Measurements from ENCODE around the gene VAV3. TPM values are rescaled to one million over a fixed set of nuclear protein-coding genes. Genes with fewer than 3 reads are reported as not detected.
"Not testable (repeated sequence)": the region's sequence is repeated elsewhere in the genome, so short reads cannot be mapped to it uniquely, and the experiment has no call there.

Gene VAV3
- polyA plus RNA-seq, 1 of the 3 experiments (the other 2 are of a cell fraction): not detected

DNA sequence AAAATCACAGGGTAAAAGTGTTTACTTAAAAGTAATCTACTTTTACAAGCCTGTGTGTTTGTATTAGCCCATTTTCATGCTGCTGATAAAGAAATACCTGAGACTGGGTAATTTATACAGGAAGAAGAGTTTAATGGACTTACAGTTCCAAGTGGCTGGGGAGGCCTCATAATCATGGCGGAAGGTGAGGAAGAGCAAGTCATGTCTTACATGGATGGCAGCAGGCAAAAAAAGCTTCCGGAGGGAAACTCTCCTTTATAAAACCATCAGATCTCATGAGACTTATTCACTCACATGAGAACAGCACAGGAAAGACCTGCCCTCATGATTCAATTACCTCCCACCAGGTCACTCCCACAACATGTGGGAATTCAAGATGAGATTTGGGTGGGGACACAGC is 71.6 kb downstream of the VAV3 start:
- H3K4me2 ChIP-seq; DNase-seq; H3K27ac ChIP-seq (ENCODE audit: low read depth in 2 of 2, low read length in 1 of 2); H3K36me3 ChIP-seq (replicated peaks in 1 of 2; ENCODE audit: control insufficient read depth in 1 of 2, insufficient read depth in 2 of 2, low read length in 1 of 2); POLR2A ChIA-PET; H3K9me3 ChIP-seq; H3K27me3 ChIP-seq (ENCODE audit: insufficient read depth); H4K20me1 ChIP-seq (ENCODE audit: insufficient read depth); H2AFZ ChIP-seq (ENCODE audit: low read depth); H3K9ac ChIP-seq; H3K4me3 ChIP-seq (ENCODE audit: low read depth in 2 of 2, low read length in 1 of 2); H3K4me1 ChIP-seq (ENCODE audit: control insufficient read depth in 1 of 2, insufficient read depth in 2 of 2, low read depth in 1 of 2, low read length in 1 of 2); H3K79me2 ChIP-seq (ENCODE audit: insufficient read depth); H3K9me2 ChIP-seq; H3F3A ChIP-seq (replicated peaks; ENCODE audit: insufficient read depth): not testable (repeated sequence)
- CTCF ChIA-PET: interaction anchor here (1.6 kb wide), 1 partner anchor 111 kb away, joined by 3 read pairs; no protein-coding TSS in a partner anchor
- WGBS (ENCODE audit: low lambda C conversion rate): 94% methylated on average over 2 of the region's 2 CpGs

DNA sequence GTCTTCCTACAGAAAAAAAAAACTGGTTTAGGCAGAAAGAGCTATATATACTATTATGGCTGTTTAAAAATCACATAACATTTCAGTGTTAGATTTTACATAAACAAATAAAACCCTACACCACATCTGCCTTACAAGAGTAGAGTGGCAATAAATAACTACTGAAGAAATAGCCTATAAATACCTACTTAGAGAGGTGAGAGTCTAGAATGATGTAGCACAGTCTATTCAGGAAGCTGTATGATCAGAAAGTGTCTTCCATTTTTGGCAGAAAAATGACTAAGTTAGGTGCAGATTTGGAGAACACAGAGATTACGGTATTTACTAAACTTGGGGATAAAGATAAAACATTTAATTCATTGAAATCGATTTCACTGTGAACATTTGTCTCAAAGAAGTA is 75.5 kb downstream of the VAV3 start:
- Histone ChIP-seq H3K27me3 (ENCODE audit: insufficient read depth) (no peaks in the 10 kb centered on the region), H3K36me3 (replicated peaks in 1 of 2; ENCODE audit: control insufficient read depth in 1 of 2, insufficient read depth in 2 of 2, low read length in 1 of 2) (no peaks in the 10 kb centered on the region), H3K9me2 (no peaks in the 10 kb centered on the region), H2AFZ (ENCODE audit: low read depth) (no peak overlapping the region), H3K4me1 (ENCODE audit: control insufficient read depth in 1 of 2, insufficient read depth in 2 of 2, low read depth in 1 of 2, low read length in 1 of 2) (no peaks in the 10 kb centered on the region), H3K9me3 (no peaks in the 10 kb centered on the region), H3K4me3 (ENCODE audit: low read depth in 2 of 2, low read length in 1 of 2) (no peak overlapping the region), H3F3A (replicated peaks; ENCODE audit: insufficient read depth) (no peaks in the 10 kb centered on the region), H4K20me1 (ENCODE audit: insufficient read depth) (no peaks in the 10 kb centered on the region), H3K27ac (ENCODE audit: low read depth in 2 of 2, low read length in 1 of 2) (no peak overlapping the region), H3K79me2 (ENCODE audit: insufficient read depth) (no peaks in the 10 kb centered on the region), H3K9ac (no peak overlapping the region), H3K4me2 (no peak overlapping the region)
- ChIA-PET CTCF (no interaction called here), POLR2A (no interaction called here)
- 45% methylated on average over 2 of the region's 2 CpGs for WGBS (ENCODE audit: low lambda C conversion rate)
- DNase-seq: no peak
- TF ChIP-seq, protein P1, sequence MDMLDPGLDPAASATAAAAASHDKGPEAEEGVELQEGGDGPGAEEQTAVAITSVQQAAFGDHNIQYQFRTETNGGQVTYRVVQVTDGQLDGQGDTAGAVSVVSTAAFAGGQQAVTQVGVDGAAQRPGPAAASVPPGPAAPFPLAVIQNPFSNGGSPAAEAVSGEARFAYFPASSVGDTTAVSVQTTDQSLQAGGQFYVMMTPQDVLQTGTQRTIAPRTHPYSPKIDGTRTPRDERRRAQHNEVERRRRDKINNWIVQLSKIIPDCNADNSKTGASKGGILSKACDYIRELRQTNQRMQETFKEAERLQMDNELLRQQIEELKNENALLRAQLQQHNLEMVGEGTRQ (IDR thresholded peaks at IDR 0.05; ENCODE audit: borderline replicate concordance, low read depth, low read length): no peak
- TF ChIP-seq TAF1 (IDR thresholded peaks at IDR 0.05; ENCODE audit: borderline replicate concordance, low read depth, low read length): no peak
- TF ChIP-seq, protein P2, sequence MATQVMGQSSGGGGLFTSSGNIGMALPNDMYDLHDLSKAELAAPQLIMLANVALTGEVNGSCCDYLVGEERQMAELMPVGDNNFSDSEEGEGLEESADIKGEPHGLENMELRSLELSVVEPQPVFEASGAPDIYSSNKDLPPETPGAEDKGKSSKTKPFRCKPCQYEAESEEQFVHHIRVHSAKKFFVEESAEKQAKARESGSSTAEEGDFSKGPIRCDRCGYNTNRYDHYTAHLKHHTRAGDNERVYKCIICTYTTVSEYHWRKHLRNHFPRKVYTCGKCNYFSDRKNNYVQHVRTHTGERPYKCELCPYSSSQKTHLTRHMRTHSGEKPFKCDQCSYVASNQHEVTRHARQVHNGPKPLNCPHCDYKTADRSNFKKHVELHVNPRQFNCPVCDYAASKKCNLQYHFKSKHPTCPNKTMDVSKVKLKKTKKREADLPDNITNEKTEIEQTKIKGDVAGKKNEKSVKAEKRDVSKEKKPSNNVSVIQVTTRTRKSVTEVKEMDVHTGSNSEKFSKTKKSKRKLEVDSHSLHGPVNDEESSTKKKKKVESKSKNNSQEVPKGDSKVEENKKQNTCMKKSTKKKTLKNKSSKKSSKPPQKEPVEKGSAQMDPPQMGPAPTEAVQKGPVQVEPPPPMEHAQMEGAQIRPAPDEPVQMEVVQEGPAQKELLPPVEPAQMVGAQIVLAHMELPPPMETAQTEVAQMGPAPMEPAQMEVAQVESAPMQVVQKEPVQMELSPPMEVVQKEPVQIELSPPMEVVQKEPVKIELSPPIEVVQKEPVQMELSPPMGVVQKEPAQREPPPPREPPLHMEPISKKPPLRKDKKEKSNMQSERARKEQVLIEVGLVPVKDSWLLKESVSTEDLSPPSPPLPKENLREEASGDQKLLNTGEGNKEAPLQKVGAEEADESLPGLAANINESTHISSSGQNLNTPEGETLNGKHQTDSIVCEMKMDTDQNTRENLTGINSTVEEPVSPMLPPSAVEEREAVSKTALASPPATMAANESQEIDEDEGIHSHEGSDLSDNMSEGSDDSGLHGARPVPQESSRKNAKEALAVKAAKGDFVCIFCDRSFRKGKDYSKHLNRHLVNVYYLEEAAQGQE (IDR thresholded peaks at IDR 0.05; ENCODE audit: low read depth, low read length): no peak
- TF ChIP-seq RCOR1 (IDR thresholded peaks at IDR 0.05; ENCODE audit: low read length): no peak
- TF ChIP-seq GATA2 (CRISPR knock-in tag; IDR thresholded peaks at IDR 0.05): no peak
- TF ChIP-seq, protein P3, sequence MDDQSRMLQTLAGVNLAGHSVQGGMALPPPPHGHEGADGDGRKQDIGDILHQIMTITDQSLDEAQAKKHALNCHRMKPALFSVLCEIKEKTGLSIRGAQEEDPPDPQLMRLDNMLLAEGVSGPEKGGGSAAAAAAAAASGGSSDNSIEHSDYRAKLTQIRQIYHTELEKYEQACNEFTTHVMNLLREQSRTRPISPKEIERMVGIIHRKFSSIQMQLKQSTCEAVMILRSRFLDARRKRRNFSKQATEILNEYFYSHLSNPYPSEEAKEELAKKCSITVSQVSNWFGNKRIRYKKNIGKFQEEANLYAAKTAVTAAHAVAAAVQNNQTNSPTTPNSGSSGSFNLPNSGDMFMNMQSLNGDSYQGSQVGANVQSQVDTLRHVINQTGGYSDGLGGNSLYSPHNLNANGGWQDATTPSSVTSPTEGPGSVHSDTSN (IDR thresholded peaks at IDR 0.05): no peak
- TF ChIP-seq, protein P4, sequence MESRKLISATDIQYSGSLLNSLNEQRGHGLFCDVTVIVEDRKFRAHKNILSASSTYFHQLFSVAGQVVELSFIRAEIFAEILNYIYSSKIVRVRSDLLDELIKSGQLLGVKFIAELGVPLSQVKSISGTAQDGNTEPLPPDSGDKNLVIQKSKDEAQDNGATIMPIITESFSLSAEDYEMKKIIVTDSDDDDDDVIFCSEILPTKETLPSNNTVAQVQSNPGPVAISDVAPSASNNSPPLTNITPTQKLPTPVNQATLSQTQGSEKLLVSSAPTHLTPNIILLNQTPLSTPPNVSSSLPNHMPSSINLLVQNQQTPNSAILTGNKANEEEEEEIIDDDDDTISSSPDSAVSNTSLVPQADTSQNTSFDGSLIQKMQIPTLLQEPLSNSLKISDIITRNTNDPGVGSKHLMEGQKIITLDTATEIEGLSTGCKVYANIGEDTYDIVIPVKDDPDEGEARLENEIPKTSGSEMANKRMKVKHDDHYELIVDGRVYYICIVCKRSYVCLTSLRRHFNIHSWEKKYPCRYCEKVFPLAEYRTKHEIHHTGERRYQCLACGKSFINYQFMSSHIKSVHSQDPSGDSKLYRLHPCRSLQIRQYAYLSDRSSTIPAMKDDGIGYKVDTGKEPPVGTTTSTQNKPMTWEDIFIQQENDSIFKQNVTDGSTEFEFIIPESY (IDR thresholded peaks at IDR 0.05; ENCODE audit: borderline replicate concordance, low read depth): no peak
- TF ChIP-seq, protein P5, sequence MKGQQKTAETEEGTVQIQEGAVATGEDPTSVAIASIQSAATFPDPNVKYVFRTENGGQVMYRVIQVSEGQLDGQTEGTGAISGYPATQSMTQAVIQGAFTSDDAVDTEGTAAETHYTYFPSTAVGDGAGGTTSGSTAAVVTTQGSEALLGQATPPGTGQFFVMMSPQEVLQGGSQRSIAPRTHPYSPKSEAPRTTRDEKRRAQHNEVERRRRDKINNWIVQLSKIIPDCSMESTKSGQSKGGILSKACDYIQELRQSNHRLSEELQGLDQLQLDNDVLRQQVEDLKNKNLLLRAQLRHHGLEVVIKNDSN (IDR thresholded peaks at IDR 0.05; ENCODE audit: borderline replicate concordance, low read depth): no peak
- TF ChIP-seq, protein P6, sequence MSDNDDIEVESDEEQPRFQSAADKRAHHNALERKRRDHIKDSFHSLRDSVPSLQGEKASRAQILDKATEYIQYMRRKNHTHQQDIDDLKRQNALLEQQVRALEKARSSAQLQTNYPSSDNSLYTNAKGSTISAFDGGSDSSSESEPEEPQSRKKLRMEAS (IDR thresholded peaks at IDR 0.05; ENCODE audit: low read depth): no peak
- TF ChIP-seq SMC3 (IDR thresholded peaks at IDR 0.05; ENCODE audit: low read depth, low read length): no peak
- TF ChIP-seq EZH2phosphoT487 (IDR thresholded peaks at IDR 0.05; ENCODE audit: borderline replicate concordance, low read depth): no peak
- TF ChIP-seq, protein P7, sequence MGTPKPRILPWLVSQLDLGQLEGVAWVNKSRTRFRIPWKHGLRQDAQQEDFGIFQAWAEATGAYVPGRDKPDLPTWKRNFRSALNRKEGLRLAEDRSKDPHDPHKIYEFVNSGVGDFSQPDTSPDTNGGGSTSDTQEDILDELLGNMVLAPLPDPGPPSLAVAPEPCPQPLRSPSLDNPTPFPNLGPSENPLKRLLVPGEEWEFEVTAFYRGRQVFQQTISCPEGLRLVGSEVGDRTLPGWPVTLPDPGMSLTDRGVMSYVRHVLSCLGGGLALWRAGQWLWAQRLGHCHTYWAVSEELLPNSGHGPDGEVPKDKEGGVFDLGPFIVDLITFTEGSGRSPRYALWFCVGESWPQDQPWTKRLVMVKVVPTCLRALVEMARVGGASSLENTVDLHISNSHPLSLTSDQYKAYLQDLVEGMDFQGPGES (IDR thresholded peaks at IDR 0.05; ENCODE audit: low read depth, low read length): no peak
- no peak for TF ChIP-seq FOXJ3 (CRISPR knock-in tag; IDR thresholded peaks at IDR 0.05)
- TF ChIP-seq RFX5 (IDR thresholded peaks at IDR 0.05; ENCODE audit: low read length): no peak
- TF ChIP-seq SIN3A (IDR thresholded peaks at IDR 0.05; ENCODE audit: borderline replicate concordance, low read depth, low read length): no peak
- TF ChIP-seq RXRA (IDR thresholded peaks at IDR 0.05; ENCODE audit: borderline replicate concordance, low read depth): no peak
- no peak for TF ChIP-seq MXI1 (IDR thresholded peaks at IDR 0.05; ENCODE audit: low read depth, low read length)
- TF ChIP-seq TCF12 (IDR thresholded peaks at IDR 0.05): no peak
